HG03025 (cell line): ENCODE data around the gene BCAS3.
"Not testable (repeated sequence)": the region's sequence is repeated elsewhere in the genome, so short reads cannot be mapped to it uniquely, and the experiment has no call there.

Experiments
- ATAC-seq: cut with Tn5 transposase; IDR thresholded peaks from one replicate; pipeline ENCODE4 v1.9.1; 2021; ENCODE audit warnings: mild to moderate bottlenecking, moderate library complexity; ENCODE audit not compliant: unreplicated experiment, low FRiP score

Gene BCAS3

GRCh38 chr17:60916043-60916442 lies 238.4 kb downstream of the BCAS3 start:
- no peak for ATAC-seq

GRCh38 chr17:60920107-60920506 lies 242.5 kb downstream of the BCAS3 start:
- no peak for ATAC-seq

GRCh38 chr17:60923000-60923399 lies 245.3 kb downstream of the BCAS3 start:
- no peak for ATAC-seq

- no peak for ATAC-seq
Observed at GRCh38 chr17:60926466-60927183, 249.0 kb downstream of the BCAS3 start.

- ATAC-seq = no peak
Observed at GRCh38 chr17:60933739-60934138, 256.1 kb downstream of the BCAS3 start.

GRCh38 chr17:60934723-60935122 lies 257.1 kb downstream of the BCAS3 start:
- no peak for ATAC-seq

- ATAC-seq = not testable (repeated sequence)
Observed at GRCh38 chr17:60935991-60936390, 258.3 kb downstream of the BCAS3 start.

GRCh38 chr17:60939318-60939717 lies 261.7 kb downstream of the BCAS3 start:
- no peak for ATAC-seq

- no peak for ATAC-seq
Observed at GRCh38 chr17:60941028-60941427, 263.4 kb downstream of the BCAS3 start.

GRCh38 chr17:60941571-60941970 lies 263.9 kb downstream of the BCAS3 start:
- ATAC-seq = no peak

- no peak for ATAC-seq
Observed at GRCh38 chr17:60944751-60945150, 267.1 kb downstream of the BCAS3 start.

GRCh38 chr17:60947100-60947499 lies 269.4 kb downstream of the BCAS3 start:
- ATAC-seq = no peak

- no peak for ATAC-seq
Observed at GRCh38 chr17:60947543-60947942, 269.9 kb downstream of the BCAS3 start.

- no peak for ATAC-seq
Observed at GRCh38 chr17:60952747-60953146, 275.1 kb downstream of the BCAS3 start.

GRCh38 chr17:60959011-60959410 lies 281.4 kb downstream of the BCAS3 start:
- no peak for ATAC-seq

GRCh38 chr17:60959696-60960095 lies 282.0 kb downstream of the BCAS3 start:
- no peak for ATAC-seq

GRCh38 chr17:60960398-60961065 lies 282.9 kb downstream of the BCAS3 start:
- ATAC-seq = no peak

GRCh38 chr17:60964160-60964559 lies 286.5 kb downstream of the BCAS3 start:
- ATAC-seq = no peak

GRCh38 chr17:60968266-60968665 lies 290.6 kb downstream of the BCAS3 start:
- ATAC-seq = no peak

- ATAC-seq = no peak
Observed at GRCh38 chr17:60969500-60970037, 291.9 kb downstream of the BCAS3 start.

GRCh38 chr17:60970741-60971140 lies 293.1 kb downstream of the BCAS3 start:
- ATAC-seq = no peak
